ENCODE measurements around the gene STK38L.

STK38L gene

DNA sequence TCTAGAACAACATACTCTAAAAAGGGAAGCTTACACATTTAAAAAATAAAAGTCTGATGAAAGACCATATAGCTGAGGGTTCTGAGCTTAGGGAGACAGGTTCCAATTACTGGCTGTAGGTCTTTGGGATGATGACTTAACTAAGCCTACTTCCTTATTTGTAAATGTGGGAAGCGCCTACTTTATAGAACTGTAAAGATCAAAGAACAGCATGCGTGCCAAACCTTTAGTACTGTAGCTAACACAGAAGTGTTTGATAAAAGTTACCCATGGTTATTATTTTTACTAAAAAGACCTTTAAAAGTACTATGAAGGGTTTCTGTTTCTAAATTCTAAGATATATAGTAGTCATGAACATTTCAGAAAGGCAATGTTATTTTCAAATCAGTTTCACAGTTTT is 35.7 kb downstream of the STK38L start:
- no peak for DNase-seq (ENCODE audit: low read depth)

DNA sequence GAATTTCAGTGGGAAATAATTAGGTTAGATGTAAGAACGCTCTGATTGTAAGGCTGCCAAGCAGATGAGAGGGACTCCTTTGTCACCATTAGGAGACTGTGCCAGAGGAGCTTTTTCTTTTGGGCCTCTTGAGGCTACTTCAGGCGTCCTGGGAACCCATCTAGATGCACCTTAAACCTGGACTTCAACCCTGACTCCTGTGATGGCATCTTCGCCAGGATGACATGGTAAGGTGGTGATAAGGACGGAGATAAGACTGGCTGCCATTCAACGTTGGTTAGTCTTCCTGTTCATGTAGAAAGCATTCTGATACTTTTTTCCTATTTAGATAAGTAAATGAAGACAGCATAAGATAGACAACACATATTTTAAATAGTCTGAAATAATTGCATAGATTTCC is 36.3 kb downstream of the STK38L start:
- no peak for DNase-seq (ENCODE audit: low read depth)

DNA sequence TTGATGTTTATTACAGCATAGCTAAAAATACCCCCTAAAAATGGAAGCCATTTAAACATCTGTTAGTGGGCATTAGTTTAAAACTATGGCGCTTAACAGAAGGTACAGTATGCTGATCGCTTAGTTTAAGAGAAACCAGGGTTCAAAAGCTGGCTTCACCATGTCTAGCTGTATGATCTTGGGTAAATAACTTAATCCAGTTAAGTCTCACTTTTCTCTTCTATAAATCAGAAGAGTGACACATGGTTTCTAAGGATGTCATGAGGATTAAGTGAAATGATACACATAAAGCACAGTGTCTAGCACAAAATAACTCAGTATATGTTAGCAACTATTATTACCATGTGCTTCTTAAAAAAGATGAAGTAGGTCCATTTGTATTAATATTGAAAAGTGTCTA is 38.7 kb downstream of the STK38L start:
- no peak for DNase-seq (ENCODE audit: low read depth)

DNA sequence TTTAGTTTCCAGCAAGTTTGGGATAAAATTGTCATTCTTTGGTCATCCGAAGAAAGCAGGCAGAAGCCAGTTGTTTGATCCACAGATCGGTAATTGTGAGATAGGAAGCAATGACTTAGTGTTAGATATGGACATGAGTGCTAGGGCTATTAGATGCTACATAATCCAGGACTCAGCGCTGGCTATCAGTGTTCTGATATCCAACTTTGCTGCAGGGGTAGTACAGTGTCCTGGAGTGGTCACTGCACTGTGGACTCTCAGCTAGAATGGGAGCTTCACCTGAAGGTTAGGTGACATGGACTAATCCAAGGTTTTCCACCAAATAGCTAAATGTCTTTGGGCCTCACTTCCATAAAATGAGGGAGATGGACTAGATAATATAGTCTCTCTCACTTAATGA is 39.9 kb downstream of the STK38L start:
- no peak for DNase-seq (ENCODE audit: low read depth)

DNA sequence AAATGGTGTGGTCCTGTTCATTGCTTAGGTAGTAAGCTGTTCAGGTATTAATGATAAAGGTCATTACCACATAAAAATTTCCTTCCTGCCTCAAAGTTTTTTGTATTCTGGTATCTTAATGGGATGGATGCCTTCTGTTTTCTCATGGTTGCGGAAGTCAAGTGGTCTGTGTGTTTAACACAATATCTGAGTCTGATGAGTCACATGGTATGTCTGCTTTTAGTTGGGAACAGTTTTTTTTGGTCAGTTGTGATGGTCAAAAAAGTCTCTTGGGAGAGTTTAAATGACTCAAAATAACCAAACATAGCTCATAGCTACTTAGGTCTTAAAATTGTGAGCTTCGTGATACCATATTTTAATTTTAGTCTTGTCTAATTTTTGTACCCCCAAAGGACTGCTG is 40.7 kb downstream of the STK38L start:
- DNase-seq (ENCODE audit: low read depth) = peak; percentile 77

DNA sequence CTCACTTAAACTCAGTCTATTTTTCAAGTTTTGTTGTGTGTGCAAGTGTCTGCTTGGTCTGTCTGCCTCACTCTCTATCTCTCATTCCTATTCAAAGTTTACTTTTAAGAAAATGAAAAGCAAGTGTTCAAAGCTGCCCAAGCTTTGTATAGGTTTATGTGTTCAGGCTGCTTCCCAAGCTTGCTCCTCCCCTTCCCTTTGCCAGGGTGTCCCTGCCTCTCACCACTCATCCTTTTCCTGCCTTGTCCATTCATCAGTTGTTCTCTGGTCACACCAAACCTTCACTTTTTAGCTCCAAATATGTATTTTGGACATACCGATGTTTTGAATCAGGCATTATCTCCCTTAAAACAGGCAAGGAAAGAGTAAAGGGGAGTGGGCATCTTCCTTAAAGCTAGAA is 41.3 kb downstream of the STK38L start:
- peak; percentile 30 for DNase-seq (ENCODE audit: low read depth)

DNA sequence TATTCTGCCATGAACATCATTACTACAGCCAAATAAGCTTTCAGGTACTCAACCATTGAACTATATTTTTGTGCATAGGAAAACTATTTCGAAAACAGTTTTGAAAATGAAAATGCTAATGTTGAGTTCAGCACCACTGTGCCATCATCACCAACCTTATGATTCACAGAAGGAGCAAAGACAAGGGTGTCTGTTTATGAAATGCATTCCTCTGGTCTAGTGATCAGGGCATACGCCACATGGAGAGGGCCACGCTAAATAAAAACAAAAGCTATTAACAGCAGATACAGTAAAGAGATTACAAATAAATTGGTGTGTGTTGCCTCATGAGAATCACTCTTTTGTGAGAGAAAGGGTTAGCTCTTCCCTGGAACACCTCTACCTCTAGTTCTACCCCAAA is 45.3 kb downstream of the STK38L start:
- no peak for DNase-seq (ENCODE audit: low read depth)

DNA sequence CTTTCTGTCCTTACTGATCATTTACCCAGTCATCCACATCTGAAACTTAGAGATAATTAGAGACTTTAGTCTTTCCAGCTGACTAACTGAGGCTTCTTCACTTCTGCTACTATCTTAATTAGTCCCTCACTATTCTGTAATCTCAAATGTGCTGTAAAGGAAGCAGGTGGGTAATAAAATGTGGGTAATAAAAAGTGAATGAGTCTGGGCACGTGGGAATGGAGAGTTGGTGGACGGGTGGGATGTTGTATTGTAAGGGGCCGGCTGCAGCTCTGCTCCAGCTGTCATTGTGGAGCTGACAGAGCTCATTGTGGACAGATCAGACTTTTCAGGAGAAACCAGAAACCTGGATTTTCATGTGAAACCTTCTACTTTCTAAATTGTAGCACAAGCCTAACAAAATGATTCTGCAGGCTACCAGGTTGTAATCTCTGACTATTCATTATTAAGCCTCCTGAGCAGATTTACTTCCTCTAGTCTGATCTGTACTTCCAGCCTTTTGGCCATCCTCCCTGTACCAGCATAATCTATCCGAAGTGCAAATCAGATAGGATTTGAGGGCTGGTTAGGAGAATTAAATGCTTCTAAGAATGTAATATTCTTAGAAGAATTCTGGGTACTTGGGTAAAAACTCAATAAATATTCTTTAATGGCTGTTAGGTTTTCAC is 46.5 kb downstream of the STK38L start:
- no peak for DNase-seq (ENCODE audit: low read depth)

DNA sequence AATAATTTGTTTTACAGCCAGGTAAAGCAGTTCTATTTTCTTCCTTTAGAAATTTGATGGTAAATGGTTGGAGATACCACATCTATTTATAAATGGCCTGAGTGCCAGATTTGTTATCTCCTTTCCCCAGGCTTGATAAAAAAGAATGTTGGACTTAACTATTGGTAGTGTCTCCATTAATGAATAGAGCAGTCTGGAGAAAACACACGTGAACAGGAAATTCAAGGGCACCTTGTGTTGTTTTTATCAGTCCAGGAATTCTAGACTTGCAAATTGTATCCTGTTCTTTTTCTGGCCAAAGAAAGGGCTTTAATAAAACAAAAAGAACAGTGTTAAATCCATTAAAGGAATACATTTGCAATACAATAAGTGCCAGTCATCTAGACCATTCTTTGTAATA is 47.8 kb downstream of the STK38L start:
- no peak for DNase-seq (ENCODE audit: low read depth)

DNA sequence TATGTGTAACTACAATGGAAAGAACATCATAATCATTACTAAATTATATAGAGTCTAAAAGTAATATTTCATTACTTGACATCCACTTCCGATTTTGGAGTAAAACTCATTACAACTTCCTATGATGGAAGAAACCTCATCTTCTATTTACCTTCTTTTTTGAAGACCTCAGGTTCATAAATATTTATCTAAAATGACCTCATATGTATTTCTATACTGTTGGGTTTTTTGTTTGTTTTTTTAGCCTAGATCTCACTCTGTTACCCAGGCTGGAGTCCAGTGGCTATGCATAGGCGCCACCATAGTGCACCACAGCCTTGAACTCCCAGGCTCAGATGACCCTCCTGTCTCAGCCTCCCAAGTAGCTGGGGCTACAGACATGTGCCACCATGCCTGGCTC is 48.6 kb downstream of the STK38L start:
- DNase-seq (ENCODE audit: low read depth) = no peak

DNA sequence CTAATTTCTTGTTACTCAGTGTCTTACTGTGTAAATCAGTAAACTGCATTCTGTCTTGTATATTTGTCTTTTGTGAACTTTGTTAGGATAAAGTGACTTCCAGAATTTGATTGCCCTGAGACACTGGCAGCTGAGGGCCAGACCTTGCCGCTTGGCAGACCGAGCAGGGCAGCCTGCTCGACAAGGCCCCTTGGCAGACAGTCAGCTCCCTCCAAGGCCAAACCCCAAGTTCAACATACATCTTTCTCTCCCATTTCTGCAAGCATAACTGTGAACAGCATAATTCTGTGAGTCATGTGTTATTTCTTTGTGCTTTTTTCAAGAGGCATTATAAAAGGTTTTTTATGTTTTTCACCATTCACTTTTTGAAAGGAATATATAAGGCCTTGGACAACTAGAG is 49.4 kb downstream of the STK38L start:
- peak; percentile 68 for DNase-seq (ENCODE audit: low read depth)

DNA sequence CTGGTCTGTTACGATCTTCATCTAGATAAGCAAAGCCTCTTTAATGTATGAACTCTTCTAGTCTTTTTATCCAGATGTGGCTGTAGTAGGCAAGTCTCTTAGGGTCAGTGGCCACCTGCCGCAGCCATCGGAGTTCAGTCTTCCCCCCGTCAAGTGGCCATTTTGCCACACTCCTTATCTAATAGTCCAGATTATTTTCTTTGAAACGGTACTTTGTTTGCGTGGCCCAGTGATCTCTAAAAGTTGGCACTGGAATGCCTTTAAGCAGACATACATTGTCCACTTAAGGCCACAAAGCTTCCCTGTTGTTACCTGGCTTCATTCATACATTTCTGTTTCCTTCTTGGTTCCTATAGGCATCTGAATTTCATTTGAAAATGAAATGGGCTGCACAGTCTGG is 52.6 kb downstream of the STK38L start:
- DNase-seq (ENCODE audit: low read depth) = no peak

DNA sequence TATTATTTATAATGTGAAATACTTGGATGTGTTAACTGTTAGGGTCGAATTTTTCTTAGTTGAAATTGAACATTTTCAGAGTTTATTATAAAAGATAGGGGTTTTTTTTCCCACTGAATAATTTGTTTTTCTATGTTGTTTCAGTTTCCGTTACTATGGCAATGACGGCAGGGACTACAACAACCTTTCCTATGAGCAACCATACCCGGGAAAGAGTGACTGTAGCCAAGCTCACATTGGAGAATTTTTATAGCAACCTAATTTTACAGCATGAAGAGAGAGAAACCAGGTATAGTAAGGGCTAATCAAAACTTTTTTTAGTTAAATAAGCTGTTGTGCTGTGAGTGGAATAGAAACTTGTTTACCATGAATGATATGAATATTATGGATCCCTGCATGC is 53.5 kb downstream of the STK38L start:
- no peak for DNase-seq (ENCODE audit: low read depth)

DNA sequence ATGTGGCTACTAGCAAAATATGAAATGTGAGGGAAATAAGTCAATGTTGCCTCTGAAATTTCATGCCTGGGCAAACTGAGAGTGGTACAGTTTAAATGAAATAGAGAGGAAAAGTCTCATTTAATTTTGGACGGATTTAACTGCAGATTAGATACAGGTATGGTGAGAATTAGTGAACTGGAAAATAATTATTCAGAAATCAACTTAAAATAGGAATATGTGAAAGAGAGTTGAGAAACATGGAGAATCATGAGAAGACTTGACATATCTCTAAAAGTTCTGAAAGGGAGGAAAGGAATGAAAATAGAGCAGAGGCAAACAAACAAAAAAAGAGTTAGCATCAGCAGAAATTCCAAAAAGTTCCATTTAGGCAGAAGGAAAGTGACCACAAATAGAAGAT is 55.0 kb downstream of the STK38L start:
- DNase-seq (ENCODE audit: low read depth) = no peak

DNA sequence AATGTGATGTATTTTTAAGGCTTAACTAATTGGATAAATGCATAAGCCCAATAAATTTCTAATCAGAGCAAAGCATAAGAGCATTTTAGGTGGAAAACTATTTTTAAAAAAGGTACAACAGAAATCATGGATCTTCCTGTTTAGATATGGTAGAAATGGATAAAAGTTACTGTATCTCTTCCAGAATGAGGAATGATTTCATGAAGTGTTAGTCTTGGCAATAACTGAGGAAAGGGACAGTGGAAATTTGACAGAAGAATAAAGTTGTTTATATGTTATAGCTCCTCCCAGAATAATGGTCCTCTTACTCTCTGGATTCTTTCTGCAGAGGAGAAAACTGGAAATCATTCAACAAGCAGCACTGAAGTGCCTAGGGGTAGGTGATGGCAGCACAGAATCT is 56.1 kb downstream of the STK38L start:
- no peak for DNase-seq (ENCODE audit: low read depth)

DNA sequence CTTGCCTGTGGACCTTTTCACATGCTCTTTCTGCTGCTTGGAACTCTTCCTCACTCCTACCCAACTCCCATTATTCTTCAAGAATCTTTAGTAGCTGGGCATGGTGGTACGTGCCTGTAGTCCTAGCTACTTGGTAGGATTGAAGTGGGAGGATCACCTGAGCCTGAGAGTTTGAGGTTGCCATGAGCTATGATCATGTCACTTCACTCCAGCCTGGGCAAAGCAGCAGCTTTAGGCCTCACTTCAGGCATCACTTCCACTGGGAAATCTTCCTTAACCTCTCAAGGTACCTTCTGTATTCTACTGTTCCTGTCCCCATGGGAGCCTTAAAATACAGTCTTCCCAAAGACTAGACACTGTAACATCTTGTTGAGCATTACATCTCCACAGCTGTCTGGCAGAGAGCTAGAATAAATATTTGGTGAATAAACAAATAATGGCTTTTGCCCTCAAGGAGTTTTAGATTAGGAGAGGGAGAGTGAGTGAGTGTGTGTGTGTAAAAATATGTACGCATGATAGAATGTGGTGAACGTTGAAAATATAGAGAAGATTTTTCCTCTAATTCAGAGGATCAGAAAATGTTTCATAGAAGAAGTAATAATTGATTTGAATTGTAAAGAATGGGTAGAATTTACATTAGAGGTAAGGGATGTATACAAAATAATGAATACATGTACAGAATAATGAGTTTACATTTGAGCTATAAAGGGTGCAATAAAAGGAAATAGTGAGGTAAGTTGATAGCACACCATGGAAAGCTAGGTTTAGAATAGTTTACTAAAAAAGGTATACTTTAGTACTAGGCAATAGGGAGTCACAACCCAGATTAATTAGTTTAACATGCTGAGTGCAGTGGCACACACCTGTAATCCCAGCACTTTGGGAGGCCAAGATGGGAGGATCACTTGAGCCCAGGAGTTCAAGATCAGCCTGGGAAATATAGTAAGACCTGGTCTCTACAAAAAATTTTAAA is 59.3 kb downstream of the STK38L start:
- DNase-seq (ENCODE audit: low read depth) = no peak

DNA sequence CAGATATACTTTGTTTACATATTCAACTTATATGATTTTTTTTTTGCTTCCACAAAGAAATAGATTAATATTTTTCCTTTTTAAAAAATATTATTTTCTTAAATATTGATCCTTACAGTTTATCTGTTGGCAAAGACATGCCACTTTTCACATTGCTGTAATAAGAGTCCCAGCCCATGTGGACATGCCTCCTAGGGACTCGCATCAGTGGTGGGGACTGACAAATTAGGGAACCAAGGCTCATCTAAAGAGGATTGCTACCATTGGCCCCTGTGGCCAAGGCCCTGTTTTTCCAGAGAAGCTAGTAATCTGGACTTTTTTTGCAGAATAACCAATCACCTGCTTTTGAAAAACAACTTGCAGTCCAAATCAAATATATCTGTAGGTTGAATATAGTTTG is 60.8 kb downstream of the STK38L start:
- no peak for DNase-seq (ENCODE audit: low read depth)

DNA sequence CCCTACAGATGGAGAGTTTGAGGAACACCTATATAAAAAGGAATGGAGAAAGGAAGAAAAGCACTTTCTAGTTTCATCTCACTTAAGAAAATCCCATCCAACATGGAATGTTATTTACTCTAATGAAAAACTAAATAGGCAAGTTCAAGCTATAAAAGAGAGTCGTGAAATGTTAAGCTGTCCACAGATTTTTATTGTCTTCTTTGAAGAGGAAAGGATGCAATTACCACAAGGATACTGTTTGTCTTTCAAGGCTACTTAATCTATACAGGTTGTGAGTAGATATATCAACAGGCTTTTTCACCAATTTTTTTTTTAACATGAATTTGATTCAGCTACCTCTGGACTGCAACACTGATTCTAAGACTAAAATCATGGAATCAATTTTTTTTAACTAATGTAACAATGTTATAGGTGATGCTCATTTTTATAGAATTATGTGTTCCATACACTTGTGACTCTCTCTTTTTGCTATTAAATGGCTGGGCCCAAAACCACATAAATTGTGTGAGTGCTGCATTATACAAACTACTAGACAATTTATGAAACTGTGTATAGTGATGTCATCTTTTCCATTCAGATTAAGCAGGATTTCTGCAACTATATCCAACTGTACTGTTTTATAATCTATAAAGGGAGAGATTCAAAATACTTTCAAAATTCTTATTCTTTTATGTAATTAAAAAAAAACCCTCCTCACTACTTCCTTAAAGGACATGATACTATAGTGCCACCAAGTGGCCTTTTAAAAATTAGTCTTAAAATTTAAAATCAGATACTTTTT is 61.8 kb downstream of the STK38L start:
- DNase-seq (ENCODE audit: low read depth) = peak; percentile 51

DNA sequence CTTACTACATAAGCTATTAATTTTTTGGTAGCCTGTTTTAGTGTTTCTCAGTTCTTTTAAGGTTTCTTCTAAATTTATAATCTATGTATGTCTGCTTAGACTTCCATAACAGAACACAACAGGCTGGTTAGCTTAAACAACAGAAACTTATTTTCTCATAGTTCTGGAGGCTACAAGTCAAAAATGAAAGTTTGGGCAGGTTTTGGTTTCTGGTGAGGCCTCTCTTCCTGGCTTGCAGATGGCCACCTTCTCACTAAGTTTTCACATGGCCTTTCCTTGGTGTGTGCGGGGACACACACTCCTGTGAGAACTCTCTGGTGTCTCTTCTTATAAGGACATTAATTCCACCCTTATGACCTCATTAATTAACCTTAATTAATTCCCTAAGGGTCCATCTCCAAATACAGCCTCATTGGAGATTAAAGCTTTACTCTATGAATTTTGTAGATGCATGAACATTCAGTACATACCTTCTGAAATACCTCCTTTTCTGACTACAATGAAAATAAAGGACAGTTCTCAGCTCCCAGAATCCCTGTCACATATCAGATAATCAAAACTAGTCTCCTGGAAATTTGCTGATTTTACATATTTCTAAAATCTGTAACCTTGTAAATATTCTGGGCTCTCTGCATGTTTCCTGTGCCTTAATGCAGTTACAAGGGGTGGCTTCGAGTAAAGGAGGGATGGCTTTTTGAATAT is 65.4 kb downstream of the STK38L start:
- no peak for DNase-seq (ENCODE audit: low read depth)

DNA sequence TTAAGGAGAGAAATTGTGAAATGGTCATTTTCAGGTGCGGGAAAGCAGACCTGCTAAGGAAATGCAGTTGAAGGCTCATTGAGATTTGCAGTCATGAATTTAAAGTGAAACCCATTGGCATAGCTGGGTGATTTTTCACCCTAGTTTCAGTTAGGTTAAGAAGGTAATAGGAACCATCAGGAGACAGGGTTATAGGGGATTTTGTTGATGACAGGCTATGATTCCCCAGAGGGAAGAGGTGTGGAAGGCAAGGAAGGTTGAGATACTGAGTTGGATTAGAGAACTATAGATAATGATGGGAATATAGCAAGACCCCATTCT is 65.9 kb downstream of the STK38L start:
- DNase-seq (ENCODE audit: low read depth) = no peak

DNA sequence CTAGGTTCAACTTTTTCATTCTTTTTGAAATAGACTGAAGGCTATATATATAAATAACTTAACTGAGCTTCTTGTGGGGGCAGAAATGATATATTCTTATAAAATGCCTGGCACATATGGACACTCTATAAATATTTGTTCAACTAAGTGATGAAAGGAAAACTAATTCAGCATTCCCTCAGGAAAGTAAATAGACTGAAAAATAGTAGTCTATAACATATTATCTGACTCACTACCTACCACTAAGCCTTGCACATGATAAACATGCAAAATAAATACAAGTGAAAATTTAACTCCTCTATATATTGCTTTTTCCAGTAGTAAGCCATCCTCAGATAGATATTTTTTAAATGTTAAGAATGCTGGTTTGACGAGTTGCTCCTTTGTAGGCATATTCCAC is 72.9 kb downstream of the STK38L start:
- DNase-seq (ENCODE audit: low read depth) = no peak

DNA sequence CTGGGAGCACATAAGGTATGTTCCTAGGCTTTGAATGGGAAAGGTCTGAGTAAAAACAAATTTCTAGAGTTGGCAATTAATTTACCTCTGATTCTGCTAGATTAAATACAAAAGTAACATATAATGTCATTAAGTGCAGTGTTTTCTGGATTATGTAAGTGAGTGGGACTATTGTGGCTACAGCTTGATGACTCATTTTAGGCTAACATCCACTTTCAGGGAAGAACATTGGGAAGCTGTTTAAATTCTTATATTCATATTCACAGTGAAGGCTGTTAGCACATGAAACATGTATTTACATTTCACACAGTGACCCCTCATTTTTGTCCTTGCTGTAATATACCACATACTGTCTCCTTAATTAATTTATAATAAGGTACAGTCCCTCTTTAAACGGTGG is 75.3 kb downstream of the STK38L start:
- peak; percentile 60 for DNase-seq (ENCODE audit: low read depth)
